Measurements from ENCODE around the gene LIMD2.

DNA sequence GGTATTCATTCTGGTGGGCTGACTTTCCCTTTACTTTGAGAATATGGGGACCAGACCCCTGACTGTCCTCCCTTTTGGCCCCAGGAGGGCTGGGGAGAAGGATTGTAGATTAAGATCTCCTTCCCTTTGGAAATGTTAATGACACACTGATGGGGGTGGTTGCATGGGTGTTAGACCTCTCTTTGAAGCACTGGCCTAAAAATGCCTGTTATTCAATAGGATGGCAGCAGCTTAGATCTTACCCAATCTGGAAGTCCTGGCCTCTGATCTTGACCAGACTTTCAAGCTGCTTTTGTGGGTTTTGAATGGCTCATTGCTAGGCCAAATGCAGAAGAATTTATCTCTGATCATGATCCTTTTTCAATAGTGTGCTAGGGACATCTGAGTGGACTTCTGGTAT lies 52.0 kb downstream of the LIMD2 start:
- TF ChIP-seq EZH2 (IDR thresholded peaks at IDR 0.05) (no peak), POLR2AphosphoS5 (IDR thresholded peaks at IDR 0.05; ENCODE audit: borderline replicate concordance, low read depth, low read length) (no peak), FOXP2 (optimal IDR thresholded peaks at IDR 0.05; ENCODE audit: control extremely low read depth, extremely low read length, insufficient read depth) (no peak)
